Left lung (tissue), 10 donors: ENCODE measurements around the gene PEX10. TPM values are rescaled to one million over a fixed set of nuclear protein-coding genes. Genes with fewer than 3 reads are reported as not detected.
A peak's percentile ranks its signal among the peaks of the same experiment; 100 is the strongest.

Experiments used
- ATAC-seq: fragments of 200-7000 bp; cut with Tn5 transposase; one replicate; pipeline ENCODE4 v1.9.1; 2020; ENCODE audit warnings: moderate library complexity
- DNase-seq, 4 donors: peaks; one replicate each; pipeline ENCODE4 v3.0.0-alpha.2; 2013 to 2020
- H3K27ac ChIP-seq, 2 donors: fragments of 200-600 bp; sonication (generic) in 1 of 2; one replicate each; pipeline versions ENCODE4 v1.5.0 to v1.8.0; 2020 to 2021
- H3K27me3 ChIP-seq, 2 donors: fragments of 200-600 bp; sonication (generic) in 1 of 2; one replicate each; pipeline versions ENCODE4 v1.5.0 to v1.8.0; 2020 to 2021
- H3K36me3 ChIP-seq, 2 donors: fragments of 200-600 bp; sonication (generic) in 1 of 2; one replicate each; pipeline versions ENCODE4 v1.5.0 to v1.8.0; 2020 to 2021
- H3K4me1 ChIP-seq, 2 donors: fragments of 200-600 bp; one replicate each; pipeline ENCODE4 v1.8.0; 2021
- H3K4me3 ChIP-seq, 2 donors: fragments of 200-600 bp; sonication (generic) in 1 of 2; one replicate each; pipeline versions ENCODE4 v1.5.0 to v1.8.0; 2020 to 2021; ENCODE audit warnings: mild to moderate bottlenecking in 1 of 2
- H3K9me3 ChIP-seq, 2 donors: fragments of 200-600 bp; sonication (generic) in 1 of 2; one replicate each; pipeline versions ENCODE4 v1.5.0 to v1.8.0; 2020 to 2021
- intact Hi-C, 2 donors: fragments of 100-400 bp; cut with DNase I; formaldehyde crosslinking; loops; one replicate each; pipeline versions ENCODE4 v1.11.2 to v1.14.2; 2022
- polyA plus RNA-seq, 6 donors: library from polyadenylated mRNA; unstranded; fragments of 120-200 nt; gene quantifications; one replicate each; pipeline ENCODE4 v1.2.1, GENCODE V29; 2013; ENCODE audit not compliant: insufficient read length in 6 of 6
- total RNA-seq, 2 donors: library from RNA; stranded (reverse); fragmentation: NEBNext Ultra II Directional; extraction: Animal tissue kit (Norgen Biotek cat#: 25700); gene quantifications; one replicate each; pipeline ENCODE4 v1.2.1, GENCODE V29; 2021
- TF ChIP-seq, protein P1 (sequence below), 2 donors: fragments of 200-600 bp; sonication (generic) in 1 of 2; IDR thresholded peaks; one replicate each; pipeline versions ENCODE4 v1.5.0 to v1.8.0; 2021; ENCODE audit warnings: antibody characterized with exemption in 2 of 2
- donor health status: DM: no; HTN: yes; CAD: no.
- donor health status: DM: no; HTN: no; CAD: no.

The PEX10 gene
- total and polyA plus RNA-seq, 8 donors: 14.3 to 22.9 (median 17.4) TPM

DNA sequence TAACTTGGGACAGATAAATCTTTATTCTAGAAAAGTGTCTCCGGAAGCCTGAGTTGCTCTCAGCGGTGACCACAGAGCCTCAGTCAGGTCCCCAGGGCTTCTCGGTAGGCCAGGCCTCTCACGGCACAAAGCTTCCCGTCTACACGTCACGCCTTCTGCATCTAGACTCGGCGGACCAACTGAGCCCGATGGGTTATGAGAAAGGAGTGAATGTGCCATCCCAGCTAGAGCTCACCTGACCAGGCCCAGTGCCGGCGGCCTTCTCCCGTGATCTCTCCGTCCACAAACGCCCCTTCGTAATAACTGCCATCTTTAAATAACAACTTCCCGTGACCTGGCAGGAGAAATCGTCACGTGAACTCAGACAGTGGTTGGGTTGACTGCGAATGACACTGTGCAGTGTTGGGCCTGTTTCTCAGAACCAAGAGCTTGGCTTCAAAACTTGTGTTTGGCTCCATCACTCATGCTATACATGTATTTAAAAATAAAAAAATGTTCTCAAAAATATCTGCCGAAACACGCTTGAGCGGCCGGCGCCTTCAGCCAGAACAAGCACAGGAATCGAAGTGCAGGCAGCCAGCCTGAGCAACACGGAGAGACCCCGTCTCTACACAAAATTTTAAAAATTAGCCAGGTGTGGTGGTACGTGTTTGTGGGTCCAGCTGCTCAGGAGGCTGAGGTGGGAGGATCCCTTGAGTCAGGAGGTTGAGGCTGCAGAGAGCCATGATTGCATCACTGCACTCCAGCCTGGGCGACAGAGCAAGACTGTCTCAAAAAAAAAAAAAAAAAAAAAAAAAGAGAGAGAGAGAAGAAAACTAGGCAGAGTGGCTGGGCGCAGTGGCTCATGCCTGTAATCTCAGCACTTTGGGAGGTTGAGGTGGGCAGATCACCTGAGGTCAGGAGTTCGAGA is 24.1 kb downstream of the PEX10 start:
- intact Hi-C loops: loop anchor here in 1 of 2 donors (10.0 kb wide), 1 partner anchor 193 kb away; the partner anchor contains the start of gene FAAP20
- DNase-seq: peak in 1 of 4 donors; percentile 61
- no peak overlapping the region for H3K4me3 ChIP-seq
- peaks cover 13 to 21% of the 10 kb centered on the region in 2 donors for H3K4me1 ChIP-seq
- no peak overlapping the region for H3K27ac ChIP-seq
- TF ChIP-seq, protein P1, sequence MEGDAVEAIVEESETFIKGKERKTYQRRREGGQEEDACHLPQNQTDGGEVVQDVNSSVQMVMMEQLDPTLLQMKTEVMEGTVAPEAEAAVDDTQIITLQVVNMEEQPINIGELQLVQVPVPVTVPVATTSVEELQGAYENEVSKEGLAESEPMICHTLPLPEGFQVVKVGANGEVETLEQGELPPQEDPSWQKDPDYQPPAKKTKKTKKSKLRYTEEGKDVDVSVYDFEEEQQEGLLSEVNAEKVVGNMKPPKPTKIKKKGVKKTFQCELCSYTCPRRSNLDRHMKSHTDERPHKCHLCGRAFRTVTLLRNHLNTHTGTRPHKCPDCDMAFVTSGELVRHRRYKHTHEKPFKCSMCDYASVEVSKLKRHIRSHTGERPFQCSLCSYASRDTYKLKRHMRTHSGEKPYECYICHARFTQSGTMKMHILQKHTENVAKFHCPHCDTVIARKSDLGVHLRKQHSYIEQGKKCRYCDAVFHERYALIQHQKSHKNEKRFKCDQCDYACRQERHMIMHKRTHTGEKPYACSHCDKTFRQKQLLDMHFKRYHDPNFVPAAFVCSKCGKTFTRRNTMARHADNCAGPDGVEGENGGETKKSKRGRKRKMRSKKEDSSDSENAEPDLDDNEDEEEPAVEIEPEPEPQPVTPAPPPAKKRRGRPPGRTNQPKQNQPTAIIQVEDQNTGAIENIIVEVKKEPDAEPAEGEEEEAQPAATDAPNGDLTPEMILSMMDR (IDR thresholded peaks at IDR 0.05): no peak
- no peaks in the 10 kb centered on the region for H3K27me3 ChIP-seq
- no peaks in the 10 kb centered on the region for H3K9me3 ChIP-seq
- ATAC-seq: no peak
- peaks cover 0 to 2% of the 10 kb centered on the region in 2 donors for H3K36me3 ChIP-seq

DNA sequence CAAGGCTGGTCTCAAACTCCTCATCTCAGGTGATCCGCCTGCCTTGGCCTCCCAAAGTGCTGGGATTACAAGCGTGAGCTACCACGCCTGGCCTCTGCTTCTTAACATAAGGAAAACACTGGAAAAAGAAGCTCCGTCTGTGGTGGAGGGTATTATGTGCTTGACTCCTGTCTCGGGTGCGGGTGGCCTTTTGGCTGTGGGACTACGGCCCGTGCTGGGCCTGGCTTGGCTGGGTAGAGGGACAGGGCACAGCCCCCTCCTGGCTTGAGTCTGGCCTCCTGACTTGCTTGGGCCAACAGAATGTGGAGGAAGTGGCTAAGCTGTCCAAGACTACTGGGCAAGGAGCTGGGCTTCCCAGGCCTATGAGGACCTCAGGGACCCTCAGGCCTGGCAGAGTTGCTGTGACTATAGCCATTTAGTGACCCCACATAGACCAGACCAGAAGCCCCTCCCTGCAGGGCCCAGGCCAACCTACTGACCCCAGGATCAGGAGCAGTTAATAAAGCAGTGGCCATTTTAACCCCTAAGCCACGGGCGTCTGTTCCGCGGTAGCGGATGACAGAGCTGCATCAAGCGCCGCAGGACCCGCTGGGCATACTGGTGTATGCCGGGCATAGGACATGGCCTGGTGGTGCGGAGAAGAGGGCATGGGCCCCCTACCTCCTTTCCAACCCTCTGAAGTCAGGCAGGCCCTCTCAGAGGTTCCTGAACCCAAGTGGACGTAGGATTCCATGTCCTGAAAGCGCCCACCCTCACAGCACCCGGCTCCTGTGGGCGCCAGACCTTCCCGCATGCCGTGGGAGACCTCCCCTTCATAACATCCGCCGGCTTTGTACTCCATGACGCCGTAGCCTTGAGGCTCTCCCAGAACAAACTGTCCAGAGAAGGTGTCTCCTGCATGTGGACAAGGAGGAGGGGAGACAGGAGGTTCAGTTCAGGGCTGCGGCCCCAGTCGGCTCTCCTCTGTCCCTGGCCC is 25.4 kb downstream of the PEX10 start:
- TF ChIP-seq, protein P1 (IDR thresholded peaks at IDR 0.05): no peak
- Histone ChIP-seq H3K27me3 (no peaks in the 10 kb centered on the region), H3K36me3 (no peaks in the 10 kb centered on the region), H3K9me3 (no peaks in the 10 kb centered on the region), H3K4me3 (no peak overlapping the region), H3K27ac (no peak overlapping the region), H3K4me1 (peaks cover 6 to 15% of the 10 kb centered on the region in 2 donors)
- intact Hi-C loops: loop anchor here in 1 of 2 donors (10.0 kb wide), 1 partner anchor 192 kb away; the partner anchor contains the start of gene FAAP20
- DNase-seq (peak in 2 of 4 donors; percentile 19 to 55), ATAC-seq (no peak)

DNA sequence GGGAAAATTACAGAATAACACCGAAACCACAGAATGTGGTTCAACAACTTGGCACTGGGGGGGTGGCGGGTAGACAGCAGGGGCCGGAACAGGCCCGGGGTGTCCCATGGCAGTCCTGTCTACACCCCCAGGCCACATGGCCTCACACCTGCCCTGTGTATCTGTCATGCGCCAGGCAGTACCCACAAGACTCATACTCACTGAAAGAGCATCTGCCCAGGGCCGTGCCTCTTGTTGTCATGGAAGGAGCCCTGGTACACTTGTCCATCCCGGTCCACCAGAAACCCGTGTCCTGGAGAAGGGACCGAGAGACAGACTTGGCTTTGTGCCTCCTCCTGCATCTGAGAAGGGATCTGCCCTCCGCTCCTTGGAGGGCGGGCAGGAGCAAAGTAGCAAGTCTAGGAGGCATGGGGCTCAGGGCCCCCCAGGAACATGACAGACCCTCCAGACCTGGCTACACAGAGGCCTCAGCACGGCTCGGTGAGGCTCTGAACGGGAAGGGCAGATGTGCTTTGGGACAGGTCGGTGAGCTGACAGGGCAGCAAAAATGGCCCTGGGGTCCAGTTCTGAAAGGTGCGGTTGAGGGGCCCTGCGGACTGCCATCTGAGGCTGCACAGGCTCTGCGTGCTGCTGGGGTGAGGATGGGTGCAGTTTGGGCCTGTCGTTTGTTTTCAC is 26.6 kb downstream of the PEX10 start:
- Histone ChIP-seq H3K27ac (no peak overlapping the region), H3K27me3 (no peaks in the 10 kb centered on the region), H3K4me1 (peaks cover 8 to 13% of the 10 kb centered on the region in 2 donors), H3K4me3 (no peak overlapping the region), H3K36me3 (no peaks in the 10 kb centered on the region), H3K9me3 (no peaks in the 10 kb centered on the region)
- TF ChIP-seq, protein P1 (IDR thresholded peaks at IDR 0.05): no peak
- ATAC-seq: no peak
- peak in 2 of 4 donors; percentile 27 to 63 for DNase-seq
- intact Hi-C loops: loop anchor here in 1 of 2 donors (10.0 kb wide), 1 partner anchor 191 kb away; the partner anchor contains the start of gene FAAP20

DNA sequence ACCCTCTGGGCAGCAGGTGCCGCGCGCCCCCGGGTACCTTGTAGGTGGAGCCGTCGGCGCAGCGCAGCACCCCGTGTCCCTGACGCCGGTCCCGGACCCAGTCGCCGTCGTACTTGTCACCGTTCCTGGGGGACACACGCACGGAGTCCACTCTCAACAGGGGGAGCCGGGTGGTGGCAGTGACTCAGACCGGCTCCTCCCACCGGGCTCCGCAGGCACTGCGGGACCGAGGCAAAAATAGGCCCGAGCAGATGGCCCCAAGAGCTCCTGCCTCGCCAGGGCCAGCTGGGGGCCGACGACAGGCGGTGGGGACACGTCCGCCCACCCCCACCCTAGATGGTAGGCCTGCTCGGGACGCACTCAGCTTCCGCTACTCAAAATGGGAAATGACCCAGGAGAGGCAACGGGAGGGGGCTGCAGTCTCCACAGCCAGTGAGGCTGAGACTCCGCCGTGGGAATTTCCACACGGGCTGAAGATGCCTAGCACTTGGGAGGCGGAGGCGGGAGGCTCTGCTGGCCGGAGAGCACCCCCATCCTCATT is 27.4 kb downstream of the PEX10 start:
- TF ChIP-seq, protein P1 (IDR thresholded peaks at IDR 0.05): no peak
- ATAC-seq (no peak), DNase-seq (peak in 2 of 4 donors; percentile 25 to 80)
- intact Hi-C loops: loop anchor here in 1 of 2 donors (10.0 kb wide), 1 partner anchor 190 kb away; the partner anchor contains the start of gene FAAP20
- Histone ChIP-seq H3K27me3 (no peaks in the 10 kb centered on the region), H3K36me3 (no peaks in the 10 kb centered on the region), H3K4me1 (peaks cover 4 to 6% of the 10 kb centered on the region in 2 donors), H3K9me3 (no peaks in the 10 kb centered on the region), H3K27ac (no peak overlapping the region), H3K4me3 (no peak overlapping the region)
